GM19467 (cell line): ENCODE data around the gene ZNF366.

Experiments
- ATAC-seq: cut with Tn5 transposase; IDR thresholded peaks from one replicate; pipeline ENCODE4 v1.9.1; 2021; ENCODE audit warnings: mild to moderate bottlenecking, moderate library complexity; ENCODE audit not compliant: unreplicated experiment

Gene ZNF366

GRCh38 chr5:72468606-72469005 is 38.6 kb downstream of the ZNF366 start:
- ATAC-seq, result no peak

GRCh38 chr5:72468024-72468423 is 39.2 kb downstream of the ZNF366 start:
- no peak for ATAC-seq

- ATAC-seq, result no peak
These were observed 39.7 kb downstream of the ZNF366 start for GRCh38 chr5:72467461-72467860.

- peak; percentile 68 for ATAC-seq
These were observed 41.3 kb downstream of the ZNF366 start for GRCh38 chr5:72465601-72466563.

GRCh38 chr5:72465066-72465465 is 42.1 kb downstream of the ZNF366 start:
- peak; percentile 23 for ATAC-seq

- ATAC-seq, result no peak
These were observed 43.1 kb downstream of the ZNF366 start for GRCh38 chr5:72464071-72464470.

GRCh38 chr5:72463449-72464052 is 43.7 kb downstream of the ZNF366 start:
- no peak for ATAC-seq

GRCh38 chr5:72460413-72460812 is 46.8 kb downstream of the ZNF366 start:
- ATAC-seq, result no peak

GRCh38 chr5:72459913-72460312 is 47.3 kb downstream of the ZNF366 start:
- no peak for ATAC-seq

- ATAC-seq, result no peak
These were observed 48.0 kb downstream of the ZNF366 start for GRCh38 chr5:72459089-72459661.

GRCh38 chr5:72458407-72458806 is 48.8 kb downstream of the ZNF366 start:
- no peak for ATAC-seq

- no peak for ATAC-seq
These were observed 49.7 kb downstream of the ZNF366 start for GRCh38 chr5:72457491-72457890.

- ATAC-seq, result no peak
These were observed 50.7 kb downstream of the ZNF366 start for GRCh38 chr5:72456391-72457074.

- no peak for ATAC-seq
These were observed 51.7 kb downstream of the ZNF366 start for GRCh38 chr5:72455476-72455875.

- no peak for ATAC-seq
These were observed 52.2 kb downstream of the ZNF366 start for GRCh38 chr5:72454996-72455395.

- no peak for ATAC-seq
These were observed 53.9 kb downstream of the ZNF366 start for GRCh38 chr5:72453246-72453775.

GRCh38 chr5:72452515-72453245 is 54.5 kb downstream of the ZNF366 start:
- no peak for ATAC-seq

- ATAC-seq, result peak; percentile 74
These were observed 55.3 kb downstream of the ZNF366 start for GRCh38 chr5:72451741-72452505.

- ATAC-seq, result no peak
These were observed 58.8 kb downstream of the ZNF366 start for GRCh38 chr5:72448368-72448767.

- no peak for ATAC-seq
These were observed 59.5 kb downstream of the ZNF366 start for GRCh38 chr5:72447751-72448150.
